Gastrocnemius medialis (tissue), 4 donors: ENCODE results near the gene SRP54. TPM values are rescaled to one million over a fixed set of nuclear protein-coding genes. Genes with fewer than 3 reads are reported as not detected.

Source experiments
- ATAC-seq, 2 donors: fragments of 150-250 bp; one replicate each; pipeline ENCODE4 v1.9.1; 2016
- DNase-seq, 2 donors: peaks; one replicate each; pipeline ENCODE4 v3.0.0-alpha.2; 2019
- H3K27ac ChIP-seq, 4 donors: fragments of 200-600 bp; sonication (generic); 1 replicate in 1 of 4; 2 replicates in 3 of 4; pipeline ENCODE4 v1.5.1; 2016 to 2018; ENCODE audit warnings: mild to moderate bottlenecking in 2 of 4, moderate library complexity in 1 of 4
- H3K27me3 ChIP-seq, 3 donors: fragments of 200-600 bp; sonication (generic) in 2 of 3; 1 replicate in 1 of 3; 2 replicates in 2 of 3; pipeline versions ENCODE4 v1.5.1 to v1.6.0; 2016 to 2019; ENCODE audit warnings: mild to moderate bottlenecking in 1 of 3, moderate library complexity in 1 of 3
- H3K36me3 ChIP-seq, 2 donors: fragments of 200-600 bp; sonication (generic) in 1 of 2; one replicate each; pipeline ENCODE4 v1.5.1; 2017 to 2018
- H3K4me1 ChIP-seq, 2 donors: fragments of 200-600 bp; sonication (generic) in 1 of 2; one replicate each; pipeline ENCODE4 v1.5.1; 2016 to 2017; ENCODE audit warnings: mild to moderate bottlenecking in 2 of 2
- H3K4me3 ChIP-seq, 4 donors: fragments of 200-600 bp; sonication (generic) in 3 of 4; 1 replicate in 1 of 4; 2 replicates in 3 of 4; pipeline ENCODE4 v1.5.1; 2016 to 2019; ENCODE audit warnings: mild to moderate bottlenecking in 2 of 4
- H3K9me3 ChIP-seq, 3 donors: fragments of 200-600 bp; sonication (generic) in 2 of 3; 1 replicate in 1 of 3; 2 replicates in 2 of 3; pipeline ENCODE4 v1.5.1; 2016 to 2019
- POLR2A ChIP-seq, 2 donors: fragments of 450-650 bp; IDR thresholded peaks; one replicate each; pipeline ENCODE4 v1.6.1; 2017; ENCODE audit warnings: antibody characterized with exemption in 2 of 2, mild to moderate bottlenecking in 2 of 2, moderate library complexity in 2 of 2
- in situ Hi-C, 4 donors: fragments of 200-750 bp; cut with MboI; loops; one replicate each; pipeline versions ENCODE4 v1.15.0 to v1.8.0; 2017; ENCODE audit warnings: low sequenced_read_pairs in 4 of 4
- intact Hi-C: fragments of 100-400 bp; cut with DNase I; formaldehyde crosslinking; loops from one replicate; pipeline ENCODE4 v1.15.1; 2023; ENCODE audit warnings: low total_unique reads
- total RNA-seq, 4 donors: library from RNA; depleted of rRNA; stranded (reverse); fragments of >200 nt; gene quantifications; one replicate each; pipeline versions ENCODE4 v1.1.0 to v1.2.3, GENCODE V29; 2016
- TF ChIP-seq, protein P1 (sequence below), 5 experiments: fragments of 450-650 bp in 3 of 5; fragments of 200-600 bp in 2 of 5; sonication (generic) in 2 of 5; IDR thresholded peaks in 4 of 5; conservative IDR thresholded peaks in 1 of 5; 1 replicate in 4 of 5; 2 replicates in 1 of 5; pipeline ENCODE4 v1.5.1; 2016 to 2019; ENCODE audit warnings: antibody characterized with exemption in 5 of 5, mild to moderate bottlenecking in 3 of 5, moderate library complexity in 3 of 5

Gene SRP54
- total RNA-seq, 4 donors from 2014 or later, result 33.7 to 40.0 (median 34.6) TPM

DNA sequence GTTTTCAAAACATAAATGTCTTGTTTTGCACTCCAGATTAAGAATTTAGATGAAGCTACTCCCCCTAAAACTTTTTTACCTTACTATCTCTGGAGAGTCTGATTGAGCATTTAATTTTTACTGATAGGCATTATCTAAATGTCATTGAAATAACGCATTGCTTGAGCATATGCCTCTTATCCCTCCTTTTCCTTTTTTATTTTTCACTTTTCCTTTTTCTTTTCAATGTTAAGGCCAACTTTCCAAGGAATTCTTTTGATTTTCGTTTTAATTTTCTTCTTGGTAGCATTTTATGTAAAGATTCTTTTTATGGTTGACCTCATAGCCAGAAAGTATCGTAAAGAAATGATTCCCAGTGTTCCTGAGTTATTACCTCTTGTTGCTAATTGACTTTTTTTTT lies 2.9 kb downstream of the SRP54 start:
- Histone ChIP-seq H3K4me3 (no peak overlapping the region), H3K36me3 (no peaks in the 10 kb centered on the region), H3K27ac (no peak overlapping the region), H3K27me3 (no peaks in the 10 kb centered on the region), H3K9me3 (no peaks in the 10 kb centered on the region), H3K4me1 (peaks cover 32 to 33% of the 10 kb centered on the region in 2 donors)
- DNase-seq, result no peak
- intact Hi-C loops (loop anchor here (10.0 kb wide), 2 partner anchors 521 to 819 kb away; partner anchors contain the start of genes RALGAPA1 and SPTSSA), in situ Hi-C loops (loop anchor here in 1 of 4 donors (10.0 kb wide), 1 partner anchor 139 kb away; the partner anchor contains the start of genes PPP2R3C and PRORP)
- no peak for ATAC-seq
- TF ChIP-seq, protein P1, sequence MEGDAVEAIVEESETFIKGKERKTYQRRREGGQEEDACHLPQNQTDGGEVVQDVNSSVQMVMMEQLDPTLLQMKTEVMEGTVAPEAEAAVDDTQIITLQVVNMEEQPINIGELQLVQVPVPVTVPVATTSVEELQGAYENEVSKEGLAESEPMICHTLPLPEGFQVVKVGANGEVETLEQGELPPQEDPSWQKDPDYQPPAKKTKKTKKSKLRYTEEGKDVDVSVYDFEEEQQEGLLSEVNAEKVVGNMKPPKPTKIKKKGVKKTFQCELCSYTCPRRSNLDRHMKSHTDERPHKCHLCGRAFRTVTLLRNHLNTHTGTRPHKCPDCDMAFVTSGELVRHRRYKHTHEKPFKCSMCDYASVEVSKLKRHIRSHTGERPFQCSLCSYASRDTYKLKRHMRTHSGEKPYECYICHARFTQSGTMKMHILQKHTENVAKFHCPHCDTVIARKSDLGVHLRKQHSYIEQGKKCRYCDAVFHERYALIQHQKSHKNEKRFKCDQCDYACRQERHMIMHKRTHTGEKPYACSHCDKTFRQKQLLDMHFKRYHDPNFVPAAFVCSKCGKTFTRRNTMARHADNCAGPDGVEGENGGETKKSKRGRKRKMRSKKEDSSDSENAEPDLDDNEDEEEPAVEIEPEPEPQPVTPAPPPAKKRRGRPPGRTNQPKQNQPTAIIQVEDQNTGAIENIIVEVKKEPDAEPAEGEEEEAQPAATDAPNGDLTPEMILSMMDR (IDR thresholded peaks at IDR 0.05 in 4 of 5, conservative IDR thresholded peaks at IDR 0.05 in 1 of 5), result no peak
- TF ChIP-seq POLR2A (IDR thresholded peaks at IDR 0.05), result no peak

DNA sequence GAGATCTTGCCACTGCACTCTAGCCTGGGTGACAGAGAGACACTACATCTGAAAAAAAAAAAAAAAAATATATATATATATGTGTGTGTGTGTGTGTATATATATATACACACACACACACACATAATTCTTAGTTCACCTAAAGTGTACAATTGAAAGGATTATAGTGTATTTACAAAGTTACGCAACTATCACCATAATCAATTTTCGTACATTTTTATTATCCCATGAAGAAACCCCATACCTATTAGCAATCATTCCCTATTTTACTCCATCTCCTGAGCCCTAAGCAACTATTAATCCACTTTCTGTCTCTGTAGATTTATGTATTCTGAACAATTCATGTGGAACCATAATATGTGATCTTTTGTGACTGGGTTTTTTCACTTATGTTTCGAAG lies 4.4 kb downstream of the SRP54 start:
- no peaks in the 10 kb centered on the region for H3K9me3 ChIP-seq
- ATAC-seq (no peak), DNase-seq (no peak)
- intact Hi-C loops, result loop anchor here (10.0 kb wide), 2 partner anchors 522 to 818 kb away; partner anchors contain the start of genes RALGAPA1 and SPTSSA
- no peak overlapping the region for H3K27ac ChIP-seq
- in situ Hi-C loops, result loop anchor here in 1 of 4 donors (10.0 kb wide), 1 partner anchor 138 kb away; the partner anchor contains the start of genes PPP2R3C and PRORP
- peaks cover 18 to 24% of the 10 kb centered on the region in 2 donors for H3K4me1 ChIP-seq
- H3K36me3 ChIP-seq, result no peaks in the 10 kb centered on the region
- no peaks in the 10 kb centered on the region for H3K27me3 ChIP-seq
- TF ChIP-seq, protein P1 (IDR thresholded peaks at IDR 0.05 in 4 of 5, conservative IDR thresholded peaks at IDR 0.05 in 1 of 5), result no peak
- no peak for TF ChIP-seq POLR2A (IDR thresholded peaks at IDR 0.05)
- no peak overlapping the region for H3K4me3 ChIP-seq

DNA sequence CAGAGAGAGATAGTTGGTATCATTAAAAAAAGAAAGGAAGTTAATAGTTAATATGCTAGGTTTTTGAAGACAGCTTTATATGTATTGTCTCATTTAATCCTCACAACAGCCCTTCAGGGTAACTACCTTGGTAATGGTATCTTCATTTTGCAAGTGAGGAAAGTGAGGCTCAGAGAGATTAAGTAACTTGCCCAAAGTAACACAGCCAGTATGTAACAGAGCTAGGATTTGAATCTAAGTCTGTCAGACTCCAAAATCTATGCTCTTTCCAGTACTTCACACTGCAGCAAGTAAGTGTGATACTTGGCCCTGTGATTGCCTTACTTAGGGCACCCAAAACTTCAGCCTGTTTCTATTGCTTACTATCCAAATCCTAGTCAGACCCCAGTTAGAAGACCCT lies 7.0 kb downstream of the SRP54 start:
- Histone ChIP-seq H3K36me3 (no peaks in the 10 kb centered on the region), H3K27ac (no peak overlapping the region), H3K4me3 (no peak overlapping the region), H3K4me1 (peaks cover 6 to 11% of the 10 kb centered on the region in 2 donors), H3K27me3 (no peaks in the 10 kb centered on the region), H3K9me3 (no peaks in the 10 kb centered on the region)
- TF ChIP-seq, protein P1 (IDR thresholded peaks at IDR 0.05 in 4 of 5, conservative IDR thresholded peaks at IDR 0.05 in 1 of 5), result no peak
- no peak for TF ChIP-seq POLR2A (IDR thresholded peaks at IDR 0.05)
- intact Hi-C loops (loop anchor here (10.0 kb wide), 2 partner anchors 525 to 815 kb away; partner anchors contain the start of genes RALGAPA1 and SPTSSA), in situ Hi-C loops (loop anchor here in 1 of 4 donors (10.0 kb wide), 1 partner anchor 135 kb away; the partner anchor contains the start of genes PPP2R3C and PRORP)
- no peak for ATAC-seq
- no peak for DNase-seq

DNA sequence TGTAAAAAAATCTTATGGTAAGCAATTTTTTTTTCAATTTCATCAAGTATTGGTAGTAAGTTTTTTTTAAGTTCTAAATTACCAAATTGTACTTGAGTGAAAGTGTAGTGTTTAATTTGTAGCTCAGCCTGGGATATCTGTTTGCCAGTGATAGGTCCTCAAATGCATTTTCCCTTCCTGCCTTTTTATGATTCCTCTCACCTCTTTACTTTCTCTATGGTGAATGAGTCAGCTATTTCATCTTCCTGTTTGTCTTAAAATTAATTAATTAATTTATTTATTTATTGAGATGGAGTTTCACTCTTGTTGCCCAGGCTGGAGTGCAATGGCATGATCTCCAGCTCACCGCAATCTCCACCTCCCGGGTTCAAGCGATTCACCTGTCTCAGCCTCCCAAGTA lies 10.6 kb downstream of the SRP54 start:
- ATAC-seq, result no peak
- H3K27me3 ChIP-seq, result no peaks in the 10 kb centered on the region
- peaks cover 0 to 6% of the 10 kb centered on the region in 2 donors for H3K4me1 ChIP-seq
- TF ChIP-seq, protein P1 (IDR thresholded peaks at IDR 0.05 in 4 of 5, conservative IDR thresholded peaks at IDR 0.05 in 1 of 5), result no peak
- no peak for TF ChIP-seq POLR2A (IDR thresholded peaks at IDR 0.05)
- no peak overlapping the region for H3K27ac ChIP-seq
- DNase-seq, result no peak
- intact Hi-C loops (no loop called here), in situ Hi-C loops (no loop called here)
- H3K36me3 ChIP-seq, result no peaks in the 10 kb centered on the region
- H3K4me3 ChIP-seq, result no peak overlapping the region
- H3K9me3 ChIP-seq, result no peaks in the 10 kb centered on the region
